Activated T-helper 1 cell treated with anti-CD3 and anti-CD28 coated beads, Interleukin-12 subunit alpha, Interleukin-12 subunit beta, Interleukin-2, Interleukin-4 antibody, amounts not matched to agents 30 ng/mL and 10 ng/mL and 1 ng/mL, durations not matched to agents 14 hours and 24 hours and 36 hours (primary cell): ENCODE results near the gene TRIO. TPM values are rescaled to one million over a fixed set of nuclear protein-coding genes. Genes with fewer than 3 reads are reported as not detected.
"Not testable (repeated sequence)": the region's sequence is repeated elsewhere in the genome, so short reads cannot be mapped to it uniquely, and the experiment has no call there.

Source experiments
- DNase-seq: peaks from one replicate; pipeline ENCODE4 v3.0.0; 2021; ENCODE audit warnings: low spot score
- H3K27ac Mint-ChIP-seq: one replicate; pipeline ENCODE4 v1.8.0; 2021; ENCODE audit warnings: mild to moderate bottlenecking, mixed read lengths
- H3K27me3 Mint-ChIP-seq: one replicate; pipeline ENCODE4 v1.8.0; 2022; ENCODE audit warnings: mild to moderate bottlenecking, moderate library complexity, mixed read lengths; ENCODE audit not compliant: insufficient read depth
- H3K36me3 Mint-ChIP-seq: one replicate; pipeline ENCODE4 v1.8.0; 2021; ENCODE audit warnings: low read depth, mixed read lengths
- H3K4me1 Mint-ChIP-seq: one replicate; pipeline ENCODE4 v1.8.0; 2021; ENCODE audit warnings: low read depth, mixed read lengths
- H3K4me3 Mint-ChIP-seq: one replicate; pipeline ENCODE4 v1.8.0; 2021; ENCODE audit warnings: mild to moderate bottlenecking, moderate library complexity, mixed read lengths
- H3K9me3 Mint-ChIP-seq: one replicate; pipeline ENCODE4 v1.8.0; 2021; ENCODE audit warnings: mixed read lengths
- intact Hi-C: fragments of 100-400 bp; cut with micrococcal nuclease; formaldehyde crosslinking; loops from one replicate; pipeline ENCODE4 v1.15.1; 2024
- total RNA-seq: library from RNA; stranded (reverse); gene quantifications from 2 replicates; pipeline ENCODE4 v1.2.3, GENCODE V29; 2022

The TRIO gene
- total RNA-seq, 1 donor from 2014 or later: 11.4 TPM

DNA sequence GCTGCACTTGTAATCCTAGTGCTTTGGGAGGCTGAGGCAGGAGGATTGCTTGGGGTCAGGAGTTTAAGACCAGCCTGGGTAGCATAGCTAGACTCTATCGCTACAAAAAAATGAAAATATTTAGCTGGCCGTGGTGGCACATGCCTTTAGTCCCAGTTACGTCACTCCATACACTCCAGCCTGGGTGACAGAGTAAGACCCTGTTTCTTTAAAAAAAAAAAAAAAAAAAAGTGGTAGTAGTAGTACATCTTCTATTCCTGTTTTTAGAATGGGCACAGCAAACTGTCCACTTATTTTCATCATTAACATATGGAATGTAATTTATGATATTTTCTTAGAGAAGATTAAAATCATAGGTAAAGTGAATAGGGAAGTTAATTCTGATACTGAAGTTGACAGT is 48.2 kb downstream of the TRIO start:
- H3K36me3 Mint-ChIP-seq: no peaks in the 10 kb centered on the region
- no peaks in the 10 kb centered on the region for H3K9me3 Mint-ChIP-seq
- no peaks in the 10 kb centered on the region for H3K4me1 Mint-ChIP-seq
- no peak overlapping the region for H3K4me3 Mint-ChIP-seq
- intact Hi-C loops: no loop called here
- no peak overlapping the region for H3K27ac Mint-ChIP-seq
- peaks cover 4% of the 10 kb centered on the region for H3K27me3 Mint-ChIP-seq
- DNase-seq: no peak

DNA sequence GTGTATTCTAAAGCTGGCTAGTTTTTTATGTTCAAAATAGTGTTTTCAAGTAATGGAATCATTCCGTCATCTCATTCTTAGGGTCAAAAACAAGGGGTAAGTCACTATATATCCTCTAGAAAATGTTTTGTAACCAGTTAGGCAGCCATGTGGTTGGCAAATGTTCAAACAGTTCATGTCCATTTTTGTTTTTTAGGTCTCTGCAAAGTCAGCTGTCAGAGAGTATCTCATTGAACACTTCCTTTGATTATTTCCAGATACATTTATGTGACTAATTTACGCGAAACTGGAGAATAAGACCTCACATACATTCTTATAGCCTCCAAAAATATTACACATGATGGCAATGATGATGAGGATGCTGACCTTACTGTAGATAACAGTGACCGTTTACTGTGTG is 50.4 kb downstream of the TRIO start:
- H3K36me3 Mint-ChIP-seq: no peaks in the 10 kb centered on the region
- no peaks in the 10 kb centered on the region for H3K4me1 Mint-ChIP-seq
- H3K27ac Mint-ChIP-seq: no peak overlapping the region
- intact Hi-C loops: no loop called here
- peaks cover 4% of the 10 kb centered on the region for H3K27me3 Mint-ChIP-seq
- no peaks in the 10 kb centered on the region for H3K9me3 Mint-ChIP-seq
- DNase-seq: no peak
- H3K4me3 Mint-ChIP-seq: no peak overlapping the region

DNA sequence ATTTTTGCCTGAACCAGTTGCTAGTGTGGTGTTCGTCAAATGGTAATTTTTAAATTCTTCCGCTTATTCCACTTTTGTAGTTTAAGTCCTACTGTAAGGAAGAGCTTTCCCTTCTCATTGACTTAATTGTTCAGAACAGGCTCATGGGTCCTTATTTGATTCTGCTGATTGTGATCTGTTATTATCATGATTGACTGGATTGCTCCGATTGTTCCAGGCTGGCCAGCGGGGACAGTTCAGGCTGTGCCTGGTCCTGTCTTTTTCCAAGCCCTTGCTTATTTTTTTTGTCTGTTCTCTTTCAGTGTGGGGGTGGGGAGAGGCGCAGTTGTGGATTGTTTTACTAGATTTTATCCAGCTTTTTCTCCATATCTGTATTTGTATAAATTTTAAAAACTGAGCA is 52.4 kb downstream of the TRIO start:
- no peak overlapping the region for H3K4me3 Mint-ChIP-seq
- H3K36me3 Mint-ChIP-seq: no peaks in the 10 kb centered on the region
- DNase-seq: no peak
- H3K27ac Mint-ChIP-seq: no peak overlapping the region
- H3K27me3 Mint-ChIP-seq: peaks cover 5% of the 10 kb centered on the region
- H3K9me3 Mint-ChIP-seq: no peaks in the 10 kb centered on the region
- H3K4me1 Mint-ChIP-seq: no peaks in the 10 kb centered on the region
- intact Hi-C loops: no loop called here

DNA sequence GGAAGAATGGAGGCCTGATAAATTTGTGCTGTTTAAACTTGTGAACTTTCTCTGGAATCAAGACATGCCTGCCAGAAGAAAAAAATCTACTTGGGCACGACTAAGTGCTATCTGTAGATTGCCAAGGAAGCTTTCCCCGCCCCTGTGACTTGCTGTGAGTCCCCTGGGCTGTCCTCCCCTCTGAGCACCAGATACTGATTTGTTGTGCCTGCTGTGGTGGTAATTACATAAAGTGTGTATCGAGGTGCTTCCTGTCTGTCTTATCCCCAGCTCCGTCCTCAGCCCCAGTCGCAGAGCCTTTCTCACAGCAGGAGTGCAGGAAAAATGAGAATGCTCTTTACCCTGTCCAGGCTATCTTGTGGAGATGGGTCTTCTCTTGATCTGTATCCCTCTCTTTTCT is 53.9 kb downstream of the TRIO start:
- no peak overlapping the region for H3K27ac Mint-ChIP-seq
- no peaks in the 10 kb centered on the region for H3K4me1 Mint-ChIP-seq
- intact Hi-C loops: no loop called here
- no peak overlapping the region for H3K4me3 Mint-ChIP-seq
- no peaks in the 10 kb centered on the region for H3K9me3 Mint-ChIP-seq
- H3K36me3 Mint-ChIP-seq: no peaks in the 10 kb centered on the region
- DNase-seq: no peak
- peaks cover 5% of the 10 kb centered on the region for H3K27me3 Mint-ChIP-seq

DNA sequence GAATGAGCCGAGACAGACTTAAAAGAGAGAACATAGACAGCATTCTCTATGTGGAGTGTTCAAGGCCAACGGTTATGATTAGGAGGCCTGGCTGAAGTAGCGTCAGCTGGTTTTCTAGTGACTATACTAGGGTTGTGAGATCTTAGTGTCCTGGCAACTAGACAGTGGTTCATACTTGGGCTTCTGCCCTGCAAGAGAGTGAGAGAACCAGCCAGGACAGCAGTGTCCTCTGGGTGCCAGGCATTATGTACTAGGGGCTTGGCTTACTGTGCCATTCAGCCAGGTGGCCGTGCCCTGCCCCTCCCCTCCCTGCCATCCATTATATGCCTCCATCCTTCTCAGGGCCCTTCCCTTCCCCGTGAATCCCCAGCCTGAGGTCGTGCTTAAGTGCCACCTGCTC is 56.8 kb downstream of the TRIO start:
- Mint-ChIP-seq H3K4me1 (peaks cover 10% of the 10 kb centered on the region), H3K27me3 (peaks cover 9% of the 10 kb centered on the region), H3K36me3 (no peaks in the 10 kb centered on the region), H3K27ac (no peak overlapping the region), H3K4me3 (no peak overlapping the region), H3K9me3 (no peaks in the 10 kb centered on the region)
- no peak for DNase-seq
- intact Hi-C loops: no loop called here

DNA sequence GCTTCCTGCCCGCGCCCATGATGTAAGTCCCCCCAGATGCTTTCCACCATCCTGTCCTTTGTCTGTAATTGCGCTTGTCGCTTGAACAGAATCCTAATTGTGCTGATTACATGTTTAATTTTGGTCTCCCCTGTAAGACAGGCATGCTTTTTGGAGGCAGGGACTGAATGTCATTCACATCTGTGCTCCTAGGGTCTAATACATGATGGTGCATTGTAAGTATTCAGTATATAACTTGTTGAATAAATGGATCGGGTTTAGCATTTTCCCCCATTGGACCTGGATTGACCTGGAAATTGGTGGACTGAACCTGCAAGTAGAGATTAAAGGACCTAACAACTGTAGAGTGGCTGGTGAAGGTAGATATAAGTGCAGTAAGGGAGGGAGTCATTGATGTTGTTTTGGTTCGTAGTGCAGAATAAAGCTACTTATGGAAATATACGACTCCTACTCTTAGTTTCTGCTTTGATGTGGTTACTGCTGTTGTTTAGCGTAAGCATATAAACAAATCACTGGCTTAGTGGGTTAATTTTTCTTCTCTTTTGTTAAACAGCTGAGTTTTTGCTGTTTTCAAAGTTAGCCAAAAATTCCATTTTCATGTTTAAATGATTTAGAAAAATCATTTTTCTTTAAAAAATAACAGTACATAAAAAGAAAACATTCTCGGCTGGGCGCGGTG is 57.3 kb downstream of the TRIO start:
- Mint-ChIP-seq H3K4me3 (no peak overlapping the region), H3K27ac (no peak overlapping the region), H3K36me3 (no peaks in the 10 kb centered on the region), H3K4me1 (peaks cover 13% of the 10 kb centered on the region), H3K9me3 (no peaks in the 10 kb centered on the region), H3K27me3 (peaks cover 9% of the 10 kb centered on the region)
- DNase-seq: no peak
- intact Hi-C loops: no loop called here

DNA sequence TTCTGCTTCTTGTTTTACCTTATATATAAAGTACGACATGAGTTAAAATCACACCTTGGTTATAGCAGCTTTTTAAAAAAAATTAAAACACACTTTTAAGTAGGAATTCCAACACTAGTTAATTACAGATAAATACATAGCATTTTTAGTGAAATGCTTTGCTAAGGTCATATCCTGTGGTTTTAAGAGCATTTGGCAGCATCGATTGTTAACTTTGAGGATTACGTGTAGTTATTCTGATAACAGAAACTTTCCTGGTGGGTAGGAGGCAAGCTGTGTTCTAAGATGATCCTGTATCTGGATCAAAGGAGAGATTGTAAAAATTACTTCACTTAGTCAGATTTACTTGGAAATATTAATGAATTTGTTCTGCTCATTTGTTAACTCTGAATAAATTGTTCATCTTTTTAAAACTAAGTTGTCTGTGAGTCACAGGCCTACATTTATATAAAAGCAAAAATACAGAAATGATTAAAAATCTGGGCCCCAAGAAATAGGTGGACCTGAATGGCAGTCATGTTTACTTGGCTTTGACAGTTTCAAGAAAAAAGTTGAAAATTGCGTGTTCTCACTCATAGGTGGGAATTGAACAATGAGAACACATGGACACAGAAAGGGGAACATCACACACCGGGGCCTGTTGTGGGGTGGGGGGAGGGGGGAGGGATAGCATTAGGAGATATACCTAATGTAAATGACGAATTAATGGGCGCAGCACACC is 58.3 kb downstream of the TRIO start:
- Mint-ChIP-seq H3K9me3 (no peaks in the 10 kb centered on the region), H3K4me3 (no peak overlapping the region), H3K27ac (no peak overlapping the region), H3K27me3 (peaks cover 9% of the 10 kb centered on the region), H3K36me3 (no peaks in the 10 kb centered on the region), H3K4me1 (peaks cover 16% of the 10 kb centered on the region)
- intact Hi-C loops: no loop called here
- DNase-seq: no peak

DNA sequence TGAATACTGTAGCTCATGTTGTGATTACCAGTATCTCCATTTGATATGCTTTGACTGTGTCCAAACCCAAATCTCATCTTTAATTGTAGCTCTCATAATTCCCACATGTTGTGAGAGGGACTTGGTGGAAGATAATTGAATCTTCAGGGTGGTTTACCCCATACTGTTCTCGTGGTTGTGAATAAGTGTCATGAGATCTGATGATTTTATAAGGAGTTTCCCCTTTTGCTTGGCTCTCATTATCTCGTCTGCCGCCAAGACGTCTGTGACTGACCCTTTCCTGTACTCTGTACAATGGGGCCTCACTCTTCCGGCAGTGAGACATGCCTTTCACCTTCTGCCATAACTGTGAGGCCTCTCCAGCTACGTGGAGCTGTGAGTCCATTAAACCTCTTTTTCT is 59.3 kb downstream of the TRIO start:
- Mint-ChIP-seq H3K4me1 (peaks cover 21% of the 10 kb centered on the region), H3K27ac (no peak overlapping the region), H3K36me3 (no peaks in the 10 kb centered on the region), H3K9me3 (no peaks in the 10 kb centered on the region), H3K27me3 (peaks cover 9% of the 10 kb centered on the region), H3K4me3 (no peak overlapping the region)
- no peak for DNase-seq
- intact Hi-C loops: no loop called here

DNA sequence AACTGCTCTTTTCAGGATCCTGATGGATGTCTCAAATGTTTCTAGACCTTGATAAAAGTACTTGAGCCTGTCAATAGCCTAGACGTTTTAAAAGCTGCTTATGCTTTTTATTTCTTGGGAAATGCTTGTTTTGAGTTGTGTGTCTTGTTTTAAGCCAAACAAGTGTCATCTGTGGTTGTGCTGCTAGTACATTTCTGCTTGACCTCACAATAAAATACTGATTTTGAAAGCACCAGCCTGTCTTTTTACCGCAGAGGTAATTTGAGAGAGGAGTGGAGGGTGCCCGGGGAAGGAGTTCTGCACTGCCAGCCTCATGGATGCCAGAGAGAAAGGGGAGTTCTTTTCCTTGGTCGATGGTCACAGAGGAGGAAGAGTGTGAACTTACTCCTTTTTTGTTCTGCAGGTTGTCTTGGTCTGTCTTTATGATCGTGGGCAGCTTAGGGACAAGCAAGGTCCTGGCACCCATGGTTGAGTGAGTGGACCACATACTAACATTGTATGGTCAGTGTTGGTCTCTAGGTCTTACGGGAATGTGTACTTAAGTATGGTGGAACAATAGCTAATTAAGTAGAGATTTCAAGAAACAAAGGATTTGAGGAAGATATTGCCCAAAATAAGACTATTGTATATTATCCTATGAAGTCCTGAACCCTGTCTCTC is 61.0 kb downstream of the TRIO start:
- Mint-ChIP-seq H3K4me1 (peaks cover 33% of the 10 kb centered on the region), H3K4me3 (no peak overlapping the region), H3K36me3 (no peaks in the 10 kb centered on the region), H3K27ac (no peak overlapping the region), H3K27me3 (peaks cover 7% of the 10 kb centered on the region), H3K9me3 (no peaks in the 10 kb centered on the region)
- intact Hi-C loops: no loop called here
- DNase-seq: no peak

DNA sequence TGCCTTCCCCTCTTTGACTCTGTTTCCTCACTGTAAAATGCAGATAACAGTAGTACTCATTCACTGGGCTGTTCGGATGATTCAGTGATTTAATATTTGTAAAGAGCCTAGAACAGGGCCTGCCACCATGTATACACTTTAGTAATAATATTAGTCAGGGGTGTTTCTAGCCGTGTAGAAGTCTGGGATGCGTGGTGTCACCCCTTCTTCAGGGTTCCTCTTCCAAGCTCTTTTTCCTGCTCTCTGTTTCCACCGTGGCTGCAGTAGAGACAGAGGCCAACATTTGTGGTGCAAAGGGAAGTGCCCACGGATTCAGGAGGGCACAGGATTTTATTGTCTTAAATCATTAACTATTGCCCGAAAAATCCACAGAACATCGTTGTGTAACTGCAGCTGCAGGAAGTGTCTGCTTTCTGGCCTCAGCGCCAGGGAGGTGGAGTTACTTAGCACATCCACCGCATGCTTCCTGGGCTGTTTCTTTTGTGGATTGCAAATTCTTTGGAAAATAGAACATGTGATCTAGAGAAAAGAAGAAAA is 61.7 kb downstream of the TRIO start:
- no peaks in the 10 kb centered on the region for H3K36me3 Mint-ChIP-seq
- no peak overlapping the region for H3K27ac Mint-ChIP-seq
- H3K9me3 Mint-ChIP-seq: no peaks in the 10 kb centered on the region
- peaks cover 39% of the 10 kb centered on the region for H3K4me1 Mint-ChIP-seq
- no peak overlapping the region for H3K4me3 Mint-ChIP-seq
- no peak for DNase-seq
- intact Hi-C loops: no loop called here
- peaks cover 7% of the 10 kb centered on the region for H3K27me3 Mint-ChIP-seq

DNA sequence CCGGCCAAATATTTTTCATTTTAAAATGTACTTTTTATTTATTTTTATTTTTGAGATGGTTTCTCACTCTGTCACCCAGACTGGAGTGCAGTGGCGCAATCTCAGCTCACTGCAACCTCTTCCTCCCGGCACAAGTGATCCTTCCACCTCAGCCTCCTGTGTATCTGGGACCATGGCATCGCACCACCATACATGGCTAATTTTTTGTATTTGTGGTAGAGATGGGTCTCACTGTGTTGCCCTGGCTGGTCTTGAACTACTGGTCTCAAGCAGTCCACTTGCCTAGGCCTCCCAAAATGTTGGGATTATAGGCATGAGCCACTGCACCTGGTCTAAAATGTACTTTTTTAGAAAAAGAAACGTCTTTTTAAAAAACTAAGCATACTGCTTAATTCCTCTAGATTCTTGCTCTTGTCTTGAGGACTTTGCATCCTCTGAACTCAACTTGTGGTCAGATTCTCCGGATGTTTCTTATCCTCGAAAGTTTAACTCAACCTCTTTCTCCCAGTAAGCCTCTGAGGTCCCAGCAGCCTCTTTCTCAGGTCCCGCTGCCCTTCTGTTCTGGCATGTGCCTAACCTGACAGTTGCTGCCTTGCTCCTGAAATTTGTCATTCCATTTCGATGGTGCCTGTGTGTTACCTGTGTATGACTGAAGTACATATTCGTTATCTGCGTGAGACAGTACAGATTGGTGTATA is 63.0 kb downstream of the TRIO start:
- H3K36me3 Mint-ChIP-seq: no peaks in the 10 kb centered on the region
- H3K27me3 Mint-ChIP-seq: peaks cover 6% of the 10 kb centered on the region
- H3K4me3 Mint-ChIP-seq: no peak overlapping the region
- peaks cover 48% of the 10 kb centered on the region for H3K4me1 Mint-ChIP-seq
- intact Hi-C loops: no loop called here
- no peak overlapping the region for H3K27ac Mint-ChIP-seq
- no peak for DNase-seq
- no peaks in the 10 kb centered on the region for H3K9me3 Mint-ChIP-seq

DNA sequence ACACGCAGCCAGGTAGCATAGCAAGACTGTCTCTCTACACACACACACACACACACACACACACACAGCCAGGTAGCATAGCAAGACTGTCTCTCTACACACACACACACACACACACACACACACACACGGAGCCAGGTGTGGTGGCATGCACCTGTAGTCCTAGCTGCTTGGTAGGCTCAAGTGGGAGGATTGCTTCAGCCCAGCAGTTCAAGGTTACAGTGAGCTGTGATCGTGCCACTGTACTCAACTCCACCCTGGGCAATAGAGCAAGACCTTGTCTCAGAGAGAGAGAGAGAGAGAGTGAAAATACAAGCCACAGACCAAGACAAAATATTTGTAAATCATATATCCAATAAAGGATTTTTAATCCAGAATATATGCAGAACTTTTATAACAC is 64.3 kb downstream of the TRIO start:
- intact Hi-C loops, H3K27me3 Mint-ChIP-seq, DNase-seq, H3K4me3 Mint-ChIP-seq, H3K36me3 Mint-ChIP-seq, H3K9me3 Mint-ChIP-seq: not testable (repeated sequence)
- H3K4me1 Mint-ChIP-seq: peaks cover 49% of the 10 kb centered on the region
- peak overlapping the region; percentile 34 for H3K27ac Mint-ChIP-seq
